Cortex of kidney (tissue), 1 donor: ENCODE measurements around the gene BRIP1.
"Not testable (repeated sequence)": the region's sequence is repeated elsewhere in the genome, so short reads cannot be mapped to it uniquely, and the experiment has no call there.

Experiments
- DNase-seq: peaks from one replicate; lab custom pipeline; 2025; lab: John Stamatoyannopoulos, UW

BRIP1 gene

GRCh38 chr17:61863801-61864126, 436 bp upstream of the BRIP1 start:
- no peak for DNase-seq

GRCh38 chr17:61862105-61862574, 1.2 kb downstream of the BRIP1 start:
- DNase-seq, result no peak

DNA sequence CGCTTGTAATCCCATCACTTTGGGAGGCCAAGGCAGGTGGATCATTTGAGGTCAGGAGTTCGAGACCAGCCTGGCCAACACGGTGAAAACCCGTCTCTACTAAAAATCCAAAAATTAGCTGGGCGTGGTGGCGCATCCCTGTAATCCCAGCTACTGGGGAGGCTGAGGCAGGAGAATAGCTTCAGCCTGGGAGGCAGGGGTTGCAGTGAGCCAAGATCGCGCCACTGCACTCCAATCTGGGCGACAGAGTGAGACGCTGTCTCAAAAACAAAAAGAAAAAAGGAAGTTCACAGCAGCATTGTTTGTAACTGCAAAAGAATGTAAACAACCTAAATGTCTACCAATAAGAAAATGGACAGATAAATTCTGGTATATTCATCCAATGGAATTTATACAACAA, 2.9 kb downstream of the BRIP1 start:
- DNase-seq, result not testable (repeated sequence)

DNA sequence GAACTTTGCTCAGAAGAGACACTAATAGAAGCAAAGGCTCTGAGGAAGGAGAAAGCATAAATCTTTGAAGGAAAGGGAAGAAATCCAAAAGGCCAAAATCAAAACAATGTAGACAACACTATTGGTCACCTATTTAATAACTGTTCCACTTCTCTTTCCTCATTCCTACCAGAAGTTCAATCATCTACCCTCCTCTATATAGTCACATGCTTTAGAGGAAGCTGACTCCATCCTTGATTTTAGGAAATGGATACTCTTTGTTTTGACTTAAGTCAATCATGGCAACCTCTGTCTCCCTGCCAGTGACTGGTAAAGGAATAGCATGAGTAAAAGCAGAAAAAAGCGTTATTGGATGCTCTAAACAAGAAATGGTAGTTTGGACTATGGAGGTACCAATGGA, 7.3 kb downstream of the BRIP1 start:
- no peak for DNase-seq

- DNase-seq, result no peak
Observed at GRCh38 chr17:61852857-61853256, 10.5 kb downstream of the BRIP1 start.

- no peak for DNase-seq
Observed at GRCh38 chr17:61849674-61850073, 13.7 kb downstream of the BRIP1 start.

GRCh38 chr17:61848896-61849295, 14.4 kb downstream of the BRIP1 start:
- no peak for DNase-seq

GRCh38 chr17:61848247-61848646, 15.1 kb downstream of the BRIP1 start:
- DNase-seq, result no peak

- no peak for DNase-seq
Observed at GRCh38 chr17:61847659-61848058, 15.7 kb downstream of the BRIP1 start.

- DNase-seq, result no peak
Observed at GRCh38 chr17:61846761-61847375, 16.5 kb downstream of the BRIP1 start.

- no peak for DNase-seq
Observed at GRCh38 chr17:61846088-61846487, 17.2 kb downstream of the BRIP1 start.

- DNase-seq, result no peak
Observed at GRCh38 chr17:61843435-61843834, 19.9 kb downstream of the BRIP1 start.

DNA sequence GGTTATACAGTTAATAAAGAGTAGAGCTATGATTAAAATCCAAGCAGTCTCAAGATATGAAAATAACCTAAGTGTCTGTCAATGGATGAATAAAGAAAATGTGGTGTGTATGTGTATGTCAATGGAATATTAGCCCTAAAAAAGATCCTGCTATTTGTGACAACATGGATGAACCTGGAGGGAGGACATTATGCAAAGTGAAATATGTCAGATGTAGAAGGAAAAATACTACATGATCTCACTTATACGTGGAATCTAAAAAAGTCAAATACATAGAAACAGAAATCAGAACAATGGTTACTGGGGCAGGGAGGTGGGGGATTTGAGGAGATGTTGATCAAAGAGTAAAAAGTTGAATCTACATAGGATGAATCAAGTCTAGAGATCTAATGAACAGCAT, 20.4 kb downstream of the BRIP1 start:
- DNase-seq, result no peak

DNA sequence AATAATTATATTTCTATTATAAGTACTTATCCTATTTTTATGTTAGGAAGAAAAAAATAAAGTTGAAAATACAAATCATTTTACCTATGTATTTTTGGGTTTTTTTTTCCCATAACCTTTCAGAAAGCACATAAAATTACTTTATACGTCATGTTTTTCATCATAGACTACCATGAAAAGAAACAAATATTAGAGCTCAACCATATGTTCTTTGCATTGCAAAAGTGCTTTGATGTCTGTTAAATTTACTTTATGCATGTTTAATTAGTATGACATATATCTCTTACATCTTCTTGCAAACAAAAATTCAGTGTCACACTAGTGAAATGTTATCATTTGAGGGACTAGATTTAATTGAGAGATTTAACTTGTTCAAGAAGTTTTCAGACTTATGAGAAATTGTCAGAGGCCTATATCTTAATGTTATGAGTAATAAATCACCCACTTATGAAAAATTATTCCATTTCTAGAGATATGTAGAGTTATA, 24.0 kb downstream of the BRIP1 start:
- no peak for DNase-seq

DNA sequence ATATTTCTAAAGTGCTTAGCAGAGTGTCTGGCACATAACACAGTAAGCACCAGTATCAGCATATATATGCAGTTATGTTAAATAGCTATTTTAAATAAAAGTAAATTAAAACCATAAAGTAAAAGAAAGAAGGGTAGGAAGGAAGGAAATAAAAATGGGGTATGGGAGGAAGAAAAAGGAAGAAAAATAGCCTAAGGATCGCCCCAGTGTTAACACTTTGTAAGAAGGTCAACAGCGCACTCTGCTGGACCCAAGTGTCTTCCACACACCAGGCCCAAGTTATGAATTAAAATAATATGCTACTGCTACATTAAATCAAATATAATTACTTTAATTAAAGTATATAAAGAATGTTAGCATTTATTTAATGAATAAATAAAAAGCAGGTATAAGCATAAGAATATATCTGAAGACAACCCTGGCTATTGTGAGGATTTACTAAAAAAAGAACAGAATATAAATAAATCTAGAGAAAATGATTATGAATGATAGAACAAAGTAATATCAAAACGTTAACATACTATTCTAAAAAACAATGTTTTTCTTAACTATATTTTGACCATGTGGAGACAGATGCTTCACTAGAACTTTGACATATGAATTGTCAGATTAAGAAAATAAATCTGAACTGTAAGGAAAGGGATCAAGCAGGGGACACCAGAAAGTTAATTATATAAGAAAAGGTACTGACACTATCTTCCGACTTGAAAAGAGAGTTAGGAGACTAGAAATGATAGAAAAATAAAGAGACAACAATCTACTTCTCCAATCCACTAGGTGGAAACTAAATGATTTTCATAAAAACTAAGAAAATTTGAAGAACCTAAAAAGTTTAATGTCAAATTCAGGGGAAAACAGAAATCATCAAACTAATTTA, 25.9 kb downstream of the BRIP1 start:
- DNase-seq, result no peak

- no peak for DNase-seq
Observed at GRCh38 chr17:61836266-61837174, 26.8 kb downstream of the BRIP1 start.

DNA sequence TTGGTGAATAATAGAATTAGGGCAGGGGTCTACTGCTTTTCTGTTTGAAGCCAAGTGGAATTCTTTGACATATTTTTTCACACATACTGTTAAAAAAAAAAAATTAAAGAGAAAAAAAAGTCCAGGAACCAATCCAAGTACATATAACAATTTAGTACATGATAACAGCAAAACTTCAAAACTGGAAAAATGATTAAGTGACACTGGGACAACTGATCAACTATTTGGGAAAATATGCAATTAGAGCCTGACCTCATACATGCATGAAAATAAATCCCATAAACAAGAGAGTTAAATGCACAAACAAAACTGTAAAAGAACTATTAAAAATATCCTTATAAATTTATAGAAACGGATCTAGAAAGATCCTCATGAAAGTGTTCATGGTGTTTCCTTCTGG, 27.7 kb downstream of the BRIP1 start:
- no peak for DNase-seq

- no peak for DNase-seq
Observed at GRCh38 chr17:61834610-61835009, 28.7 kb downstream of the BRIP1 start.

- DNase-seq, result no peak
Observed at GRCh38 chr17:61833536-61834193, 29.7 kb downstream of the BRIP1 start.

DNA sequence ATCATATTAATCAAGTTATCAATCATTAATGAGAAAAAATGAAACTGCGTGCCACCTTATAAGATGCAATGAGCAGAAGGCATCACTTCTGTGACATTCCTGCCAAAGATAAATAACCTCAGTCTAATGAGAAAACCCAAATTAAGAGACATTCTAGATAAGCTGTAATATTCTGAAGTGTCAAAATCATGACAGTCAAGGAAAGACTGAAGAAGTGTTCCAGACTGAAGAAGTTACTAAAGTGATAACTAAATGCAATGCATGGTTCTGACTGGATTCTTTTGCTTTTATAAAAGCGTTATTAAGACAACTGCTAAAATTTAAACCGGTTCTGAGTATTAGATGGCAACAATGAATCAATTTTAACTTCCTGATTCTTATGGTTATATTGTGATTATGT, 30.9 kb downstream of the BRIP1 start:
- no peak for DNase-seq

DNA sequence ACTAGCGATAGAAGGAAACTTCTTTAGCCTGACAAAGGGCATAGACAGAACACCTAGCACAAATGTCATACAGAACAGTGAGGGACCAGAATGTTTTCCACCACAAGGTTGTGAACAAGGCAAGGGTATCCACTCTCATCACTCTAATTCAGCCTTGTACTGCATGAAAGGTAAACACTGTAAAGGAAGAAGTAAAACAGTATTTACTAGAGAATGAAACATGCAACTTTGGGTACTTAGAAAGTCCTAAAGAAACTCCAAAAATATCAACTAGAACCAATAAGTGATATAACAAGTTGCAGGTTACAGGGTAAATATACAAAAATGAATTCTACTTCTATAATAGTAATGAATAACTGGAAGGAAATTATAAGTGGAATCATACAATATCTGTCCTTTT, 32.2 kb downstream of the BRIP1 start:
- no peak for DNase-seq

- DNase-seq, result no peak
Observed at GRCh38 chr17:61828694-61829093, 34.6 kb downstream of the BRIP1 start.
